Keratinocyte (primary cell): ENCODE measurements around the gene ASPSCR1.

ENCODE experiments used
- CTCF ChIP-seq, 3 experiments: IDR thresholded peaks in 1 of 3; conservative IDR thresholded peaks in 1 of 3; optimal IDR thresholded peaks in 1 of 3; 2 replicates in 2 of 3; 3 replicates in 1 of 3; pipeline versions ENCODE3 to v1.5.1; 2011; ENCODE audit warnings: low read length in 3 of 3, mild to moderate bottlenecking in 3 of 3, moderate library complexity in 2 of 3, control low read depth in 1 of 3, inconsistent platforms in 1 of 3; ENCODE audit not compliant: insufficient read depth in 2 of 3; ENCODE audit errors: extremely low read depth in 1 of 3
- EZH2 ChIP-seq: IDR thresholded peaks from one replicate; pipeline ENCODE4 v1.6.1; 2012; ENCODE audit warnings: inconsistent platforms, mild to moderate bottlenecking, low read length, moderate library complexity

DNA sequence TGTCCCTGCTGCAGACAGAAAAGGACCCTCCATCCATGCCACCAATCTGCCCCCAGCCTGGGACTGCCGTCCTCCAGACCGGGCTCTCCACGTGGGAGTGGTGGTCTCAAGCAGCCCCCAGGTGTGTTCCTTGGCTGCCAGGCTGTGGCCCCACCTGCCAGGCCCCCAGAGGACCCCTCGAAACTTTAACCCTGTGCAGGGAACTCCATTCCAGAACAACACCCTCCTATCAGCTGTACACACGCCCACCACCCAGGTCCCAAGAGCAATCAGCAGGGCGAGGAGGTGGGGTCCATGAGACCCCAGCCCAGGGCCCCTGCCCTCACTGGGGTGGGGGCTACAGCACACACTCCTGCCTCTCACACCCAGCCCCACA, 41.7 kb upstream of the ASPSCR1 start:
- no peak for TF ChIP-seq CTCF (optimal IDR thresholded peaks at IDR 0.05 in 1 of 3, IDR thresholded peaks at IDR 0.05 in 1 of 3, conservative IDR thresholded peaks at IDR 0.05 in 1 of 3; ENCODE audit: extremely low read depth in 1 of 3, insufficient read depth in 2 of 3, low read length in 3 of 3)
- no peak for TF ChIP-seq EZH2
